Measurements from ENCODE around the gene MLST8.

MLST8 gene

DNA sequence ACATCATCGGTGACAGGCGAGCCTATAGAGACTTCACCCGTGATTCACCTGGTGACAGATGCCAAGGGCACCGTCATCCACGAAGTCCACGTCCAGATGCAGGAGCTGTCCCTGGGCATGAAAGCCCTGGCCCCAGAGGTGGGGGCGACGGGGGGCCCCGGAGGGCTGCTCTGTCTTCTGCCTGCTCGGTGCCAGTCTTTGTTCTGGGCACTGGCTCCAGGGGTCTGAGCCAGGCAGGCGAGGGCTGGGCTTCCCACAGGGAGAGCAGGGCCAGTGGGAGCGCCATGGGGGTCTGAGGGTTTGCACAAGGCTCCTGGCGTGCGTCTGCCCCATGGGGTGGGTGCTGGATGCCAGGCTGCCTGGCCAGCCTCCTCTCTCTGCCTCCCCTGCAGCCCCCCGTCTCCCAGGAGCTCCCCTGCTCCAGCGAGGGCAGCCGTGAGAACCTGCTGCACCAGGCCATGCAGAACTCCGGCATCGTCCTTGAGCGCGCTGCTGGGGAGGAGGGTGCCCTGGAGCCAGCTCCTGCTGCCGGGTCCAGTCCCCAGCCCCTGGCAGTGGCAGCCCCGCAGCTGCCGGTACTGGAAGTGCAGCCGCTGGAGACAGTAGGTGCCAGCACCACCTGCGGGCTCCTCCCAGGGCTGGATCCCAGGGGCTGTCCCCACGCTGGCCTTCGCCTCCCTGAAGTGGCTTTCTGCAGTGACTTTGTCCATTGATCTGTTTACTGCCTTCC, 28.0 kb downstream of the MLST8 start:
- no peaks in the 10 kb centered on the region for H3K27me3 ChIP-seq (replicated peaks; ENCODE audit: control insufficient read depth, insufficient read depth, low read length)
- H3K4me3 ChIP-seq (replicated peaks; ENCODE audit: low read depth, low read length): no peak overlapping the region
- peaks cover 43% of the 10 kb centered on the region for H3K36me3 ChIP-seq (ENCODE audit: control insufficient read depth, insufficient read depth, low read length)
- TF ChIP-seq, protein P1, sequence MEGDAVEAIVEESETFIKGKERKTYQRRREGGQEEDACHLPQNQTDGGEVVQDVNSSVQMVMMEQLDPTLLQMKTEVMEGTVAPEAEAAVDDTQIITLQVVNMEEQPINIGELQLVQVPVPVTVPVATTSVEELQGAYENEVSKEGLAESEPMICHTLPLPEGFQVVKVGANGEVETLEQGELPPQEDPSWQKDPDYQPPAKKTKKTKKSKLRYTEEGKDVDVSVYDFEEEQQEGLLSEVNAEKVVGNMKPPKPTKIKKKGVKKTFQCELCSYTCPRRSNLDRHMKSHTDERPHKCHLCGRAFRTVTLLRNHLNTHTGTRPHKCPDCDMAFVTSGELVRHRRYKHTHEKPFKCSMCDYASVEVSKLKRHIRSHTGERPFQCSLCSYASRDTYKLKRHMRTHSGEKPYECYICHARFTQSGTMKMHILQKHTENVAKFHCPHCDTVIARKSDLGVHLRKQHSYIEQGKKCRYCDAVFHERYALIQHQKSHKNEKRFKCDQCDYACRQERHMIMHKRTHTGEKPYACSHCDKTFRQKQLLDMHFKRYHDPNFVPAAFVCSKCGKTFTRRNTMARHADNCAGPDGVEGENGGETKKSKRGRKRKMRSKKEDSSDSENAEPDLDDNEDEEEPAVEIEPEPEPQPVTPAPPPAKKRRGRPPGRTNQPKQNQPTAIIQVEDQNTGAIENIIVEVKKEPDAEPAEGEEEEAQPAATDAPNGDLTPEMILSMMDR (IDR thresholded peaks at IDR 0.05; ENCODE audit: insufficient read depth, low read length, poor library complexity, severe bottlenecking): no peak
- no peak for DNase-seq (ENCODE audit: extremely low read depth, insufficient read length)

DNA sequence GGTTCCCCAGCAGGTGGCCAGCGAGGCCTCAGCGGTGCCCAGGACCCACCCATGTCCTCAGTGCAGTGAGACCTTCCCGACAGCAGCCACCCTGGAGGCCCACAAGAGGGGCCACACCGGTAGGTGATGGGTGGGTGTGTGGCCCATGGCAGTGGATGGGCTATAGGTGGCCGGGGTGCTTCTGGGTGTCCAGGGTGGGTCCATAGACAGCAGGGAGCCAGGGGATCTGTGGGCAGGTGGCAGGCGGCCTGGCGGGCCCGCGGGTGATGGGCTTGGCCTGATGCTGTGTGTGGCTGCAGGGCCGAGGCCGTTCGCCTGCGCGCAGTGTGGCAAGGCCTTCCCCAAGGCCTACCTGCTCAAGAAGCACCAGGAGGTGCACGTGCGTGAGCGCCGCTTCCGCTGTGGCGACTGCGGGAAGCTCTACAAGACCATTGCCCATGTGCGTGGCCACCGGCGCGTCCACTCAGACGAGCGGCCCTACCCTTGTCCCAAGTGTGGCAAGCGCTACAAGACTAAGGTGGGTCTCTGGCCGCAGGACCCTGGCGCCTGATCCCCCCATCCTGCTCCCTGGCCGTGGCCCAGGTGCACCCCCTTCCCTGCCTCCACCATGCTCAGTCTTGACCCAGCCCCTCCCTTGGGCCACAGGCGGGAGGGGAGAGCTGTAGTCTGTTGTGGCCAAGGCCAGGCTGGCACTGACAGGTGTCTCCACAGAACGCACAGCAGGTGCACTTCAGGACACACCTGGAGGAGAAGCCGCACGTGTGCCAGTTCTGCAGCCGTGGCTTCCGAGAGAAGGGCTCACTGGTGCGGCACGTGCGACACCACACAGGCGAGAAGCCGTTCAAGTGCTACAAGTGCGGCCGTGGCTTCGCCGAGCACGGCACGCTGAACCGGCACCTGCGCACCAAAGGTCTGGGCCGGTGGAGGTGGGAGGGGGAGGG, 28.9 kb downstream of the MLST8 start:
- Histone ChIP-seq H3K27me3 (replicated peaks; ENCODE audit: control insufficient read depth, insufficient read depth, low read length) (no peaks in the 10 kb centered on the region), H3K4me3 (replicated peaks; ENCODE audit: low read depth, low read length) (no peak overlapping the region), H3K36me3 (ENCODE audit: control insufficient read depth, insufficient read depth, low read length) (peaks cover 37% of the 10 kb centered on the region)
- peak; percentile 26 for DNase-seq (ENCODE audit: extremely low read depth, insufficient read length)
- TF ChIP-seq, protein P1 (IDR thresholded peaks at IDR 0.05; ENCODE audit: insufficient read depth, low read length, poor library complexity, severe bottlenecking): no peak

DNA sequence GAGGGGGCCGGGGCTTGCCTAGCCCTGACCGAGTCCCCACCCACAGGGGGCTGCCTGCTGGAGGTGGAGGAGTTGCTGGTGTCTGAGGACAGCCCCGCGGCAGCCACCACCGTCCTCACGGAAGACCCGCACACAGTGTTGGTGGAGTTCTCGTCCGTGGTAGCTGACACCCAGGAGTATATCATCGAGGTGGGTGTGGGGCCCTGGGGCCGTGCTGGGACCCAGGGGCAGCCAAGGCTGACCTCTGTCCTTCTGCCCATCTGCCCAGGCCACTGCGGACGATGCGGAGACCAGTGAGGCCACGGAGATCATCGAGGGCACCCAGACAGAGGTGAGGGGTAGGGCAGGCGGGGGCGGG, 29.5 kb downstream of the MLST8 start:
- no peaks in the 10 kb centered on the region for H3K27me3 ChIP-seq (replicated peaks; ENCODE audit: control insufficient read depth, insufficient read depth, low read length)
- H3K36me3 ChIP-seq (ENCODE audit: control insufficient read depth, insufficient read depth, low read length): peaks cover 35% of the 10 kb centered on the region
- no peak overlapping the region for H3K4me3 ChIP-seq (replicated peaks; ENCODE audit: low read depth, low read length)
- TF ChIP-seq, protein P1 (IDR thresholded peaks at IDR 0.05; ENCODE audit: insufficient read depth, low read length, poor library complexity, severe bottlenecking): no peak
- DNase-seq (ENCODE audit: extremely low read depth, insufficient read length): no peak

DNA sequence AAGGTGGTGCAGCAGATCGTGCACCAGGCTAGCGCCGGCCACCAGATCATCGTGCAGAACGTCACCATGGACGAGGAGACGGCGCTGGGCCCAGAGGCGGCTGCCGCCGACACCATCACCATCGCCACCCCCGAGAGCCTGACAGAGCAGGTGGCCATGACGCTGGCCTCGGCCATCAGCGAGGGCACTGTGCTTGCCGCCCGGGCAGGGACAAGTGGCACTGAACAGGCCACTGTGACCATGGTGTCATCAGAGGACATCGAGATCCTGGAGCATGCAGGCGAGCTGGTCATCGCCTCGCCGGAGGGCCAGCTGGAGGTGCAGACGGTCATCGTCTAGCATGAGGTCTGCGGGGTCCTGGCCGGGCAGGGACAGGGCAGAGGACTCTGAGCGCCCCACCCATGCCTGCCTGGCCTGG, 30.0 kb downstream of the MLST8 start:
- Histone ChIP-seq H3K4me3 (replicated peaks; ENCODE audit: low read depth, low read length) (no peak overlapping the region), H3K27me3 (replicated peaks; ENCODE audit: control insufficient read depth, insufficient read depth, low read length) (no peaks in the 10 kb centered on the region), H3K36me3 (ENCODE audit: control insufficient read depth, insufficient read depth, low read length) (peaks cover 33% of the 10 kb centered on the region)
- no peak for DNase-seq (ENCODE audit: extremely low read depth, insufficient read length)
- TF ChIP-seq, protein P1 (IDR thresholded peaks at IDR 0.05; ENCODE audit: insufficient read depth, low read length, poor library complexity, severe bottlenecking): no peak

DNA sequence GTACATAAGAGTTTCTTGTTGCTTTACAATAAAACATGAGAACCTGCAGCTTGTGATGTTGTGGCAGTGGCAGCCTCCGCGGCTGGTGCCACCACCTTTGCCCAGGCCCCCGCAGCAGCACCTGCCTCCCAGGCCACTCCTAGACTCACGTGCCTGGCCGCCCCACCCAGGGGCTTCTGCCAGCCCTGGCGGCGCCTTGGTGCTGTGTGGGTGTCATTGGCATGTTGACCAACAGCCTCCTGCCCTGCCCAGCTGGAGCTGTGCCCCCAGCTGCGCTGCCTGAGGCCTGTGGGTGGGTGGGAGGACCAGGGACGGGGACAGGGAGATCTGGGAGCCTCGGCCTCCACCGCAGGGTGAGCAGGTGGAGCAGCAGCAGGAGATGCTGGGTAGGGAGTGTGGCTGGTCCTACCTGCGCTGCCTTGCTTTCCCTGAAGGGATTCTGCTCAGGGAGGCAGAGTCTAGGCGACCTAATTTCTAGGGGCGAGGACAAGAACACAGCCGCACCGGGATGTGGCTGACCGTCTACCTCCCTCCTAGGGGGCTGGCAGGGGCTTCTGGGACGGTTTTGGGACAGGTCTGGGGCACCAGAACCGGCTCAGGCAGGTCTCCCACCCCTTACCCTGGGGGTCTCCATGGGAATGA, 30.6 kb downstream of the MLST8 start:
- TF ChIP-seq, protein P1 (IDR thresholded peaks at IDR 0.05; ENCODE audit: insufficient read depth, low read length, poor library complexity, severe bottlenecking): no peak
- peaks cover 33% of the 10 kb centered on the region for H3K36me3 ChIP-seq (ENCODE audit: control insufficient read depth, insufficient read depth, low read length)

More for the DNA sequence above, 30.6 kb downstream of the MLST8 start:
- Histone ChIP-seq H3K27me3 (replicated peaks; ENCODE audit: control insufficient read depth, insufficient read depth, low read length) (no peaks in the 10 kb centered on the region), H3K4me3 (replicated peaks; ENCODE audit: low read depth, low read length) (no peak overlapping the region)
- DNase-seq (ENCODE audit: extremely low read depth, insufficient read length): no peak
